Liver (tissue), 9 donors: ENCODE results near the gene SNN. TPM values are rescaled to one million over a fixed set of nuclear protein-coding genes. Genes with fewer than 3 reads are reported as not detected.

ENCODE experiments used
- DNase-seq: peaks from one replicate; pipeline ENCODE4 v3.0.0-alpha.2; 2017; ENCODE audit warnings: low spot score
- H3K27ac ChIP-seq, 2 donors: one replicate each; pipeline ENCODE4 v1.7.0; 2013; ENCODE audit warnings: inconsistent platforms in 2 of 2, low read length in 2 of 2, control low read depth in 1 of 2, low read depth in 1 of 2, mild to moderate bottlenecking in 1 of 2
- H3K27me3 ChIP-seq, 4 donors: one replicate each; pipeline versions ENCODE4 v1.6.1 to v1.7.0; 2013; ENCODE audit warnings: low read length in 3 of 4, inconsistent platforms in 1 of 4, mild to moderate bottlenecking in 1 of 4, moderate library complexity in 1 of 4; ENCODE audit not compliant: control insufficient read depth in 4 of 4, insufficient read depth in 4 of 4
- H3K36me3 ChIP-seq, 4 donors: one replicate each; pipeline versions ENCODE4 v1.6.1 to v1.7.0; 2013; ENCODE audit warnings: low read length in 3 of 4, mild to moderate bottlenecking in 3 of 4, low read depth in 1 of 4, moderate library complexity in 1 of 4; ENCODE audit not compliant: control insufficient read depth in 4 of 4, insufficient read depth in 3 of 4
- H3K4me1 ChIP-seq, 4 donors: one replicate each; pipeline versions ENCODE4 v1.6.1 to v1.7.0; 2013; ENCODE audit warnings: low read length in 3 of 4, mild to moderate bottlenecking in 3 of 4, moderate library complexity in 1 of 4; ENCODE audit not compliant: control insufficient read depth in 4 of 4, insufficient read depth in 4 of 4
- H3K4me3 ChIP-seq, 3 donors: one replicate each; pipeline versions ENCODE4 v1.6.1 to v1.7.0; 2013; ENCODE audit warnings: low read length in 3 of 3, control low read depth in 1 of 3, low read depth in 1 of 3, mild to moderate bottlenecking in 1 of 3
- H3K9ac ChIP-seq, 2 donors: one replicate each; pipeline ENCODE4 v1.7.0; 2013; ENCODE audit warnings: low read length in 2 of 2, mild to moderate bottlenecking in 2 of 2, moderate library complexity in 2 of 2, control low read depth in 1 of 2, low read depth in 1 of 2
- H3K9me3 ChIP-seq, 4 donors: one replicate each; pipeline versions ENCODE4 v1.6.1 to v1.7.0; 2013; ENCODE audit warnings: low read length in 3 of 4; ENCODE audit not compliant: control insufficient read depth in 4 of 4
- CTCF ChIP-seq: fragments of 150-350 bp; IDR thresholded peaks from 2 replicates; pipeline ENCODE4 v1.5.1; 2017; ENCODE audit warnings: improper control_type of control experiment, low read depth, low read length; ENCODE audit not compliant: missing input control
- EGR1 ChIP-seq, 2 donors: IDR thresholded peaks; 2 replicates each; pipeline ENCODE4 v1.6.1; 2016 to 2018; ENCODE audit warnings: antibody characterized with exemption in 2 of 2, low read depth in 2 of 2
- FOXA1 ChIP-seq: IDR thresholded peaks from 2 replicates; pipeline ENCODE4 v1.6.1; 2016; ENCODE audit warnings: antibody characterized with exemption
- FOXA2 ChIP-seq: IDR thresholded peaks from 2 replicates; pipeline ENCODE4 v1.6.1; 2016; ENCODE audit warnings: antibody characterized with exemption
- GABPA ChIP-seq, 2 donors: IDR thresholded peaks in 1 of 2; conservative IDR thresholded peaks in 1 of 2; 2 replicates each; pipeline ENCODE4 v1.6.1; 2016; ENCODE audit warnings: antibody characterized with exemption in 2 of 2, mild to moderate bottlenecking in 1 of 2, moderate library complexity in 1 of 2
- HNF4A ChIP-seq, 2 donors: conservative IDR thresholded peaks; 2 replicates each; pipeline ENCODE4 v1.6.1; 2016; ENCODE audit warnings: antibody characterized with exemption in 2 of 2, mild to moderate bottlenecking in 2 of 2
- HNF4G ChIP-seq: IDR thresholded peaks from 2 replicates; pipeline ENCODE4 v1.6.1; 2016; ENCODE audit warnings: antibody characterized with exemption
- JUND ChIP-seq, 2 donors: IDR thresholded peaks; 2 replicates each; pipeline ENCODE4 v1.6.1; 2016; ENCODE audit warnings: antibody characterized with exemption in 2 of 2
- RAD21 ChIP-seq, 2 donors: IDR thresholded peaks; 2 replicates each; pipeline ENCODE4 v1.6.1; 2016; ENCODE audit warnings: antibody characterized with exemption in 2 of 2, mild to moderate bottlenecking in 2 of 2
- REST ChIP-seq: IDR thresholded peaks from 2 replicates; pipeline ENCODE4 v1.6.1; 2016; ENCODE audit warnings: antibody characterized with exemption, mild to moderate bottlenecking
- RXRA ChIP-seq, 2 donors: IDR thresholded peaks; 2 replicates each; pipeline ENCODE4 v1.6.1; 2017 to 2018; ENCODE audit warnings: antibody characterized with exemption in 2 of 2, mild to moderate bottlenecking in 1 of 2
- SP1 ChIP-seq: IDR thresholded peaks from 2 replicates; pipeline ENCODE4 v1.6.1; 2018; ENCODE audit warnings: antibody characterized with exemption, mild to moderate bottlenecking
- polyA plus RNA-seq, 2 donors: library from polyadenylated mRNA; stranded (reverse) in 1 of 2; unstranded in 1 of 2; fragments of 200-250 nt in 1 of 2; fragments of >200 nt in 1 of 2; fragmentation: Nextera tagmentation in 1 of 2; extraction: Ambion mirVana in 1 of 2; gene quantifications; one replicate each; pipeline versions ENCODE4 v1.2.1 to v1.2.3, GENCODE V29; 2013 to 2015
- total RNA-seq, 2 donors: library from RNA; depleted of rRNA; stranded (reverse); fragments of >200 nt; gene quantifications; one replicate each; pipeline ENCODE4 v1.2.3, GENCODE V29; 2014
- TF ChIP-seq, protein P1 (sequence below): IDR thresholded peaks from 2 replicates; pipeline ENCODE4 v1.6.1; 2016; ENCODE audit warnings: antibody characterized with exemption
- TF ChIP-seq, protein P2 (sequence below): IDR thresholded peaks from 2 replicates; pipeline ENCODE4 v1.6.1; 2016; ENCODE audit warnings: antibody characterized with exemption
- TF ChIP-seq, protein P3 (sequence below): IDR thresholded peaks from 2 replicates; pipeline ENCODE4 v1.6.1; 2016; ENCODE audit warnings: antibody characterized with exemption
- donor health status: healthy.
- donor health status: healthy.
- donor health status: healthy.
- donor health status: healthy.
- donor health status: healthy.

The SNN gene
- total and polyA plus RNA-seq, 4 donors: 2.5 to 6.2 (median 5.3) TPM

DNA sequence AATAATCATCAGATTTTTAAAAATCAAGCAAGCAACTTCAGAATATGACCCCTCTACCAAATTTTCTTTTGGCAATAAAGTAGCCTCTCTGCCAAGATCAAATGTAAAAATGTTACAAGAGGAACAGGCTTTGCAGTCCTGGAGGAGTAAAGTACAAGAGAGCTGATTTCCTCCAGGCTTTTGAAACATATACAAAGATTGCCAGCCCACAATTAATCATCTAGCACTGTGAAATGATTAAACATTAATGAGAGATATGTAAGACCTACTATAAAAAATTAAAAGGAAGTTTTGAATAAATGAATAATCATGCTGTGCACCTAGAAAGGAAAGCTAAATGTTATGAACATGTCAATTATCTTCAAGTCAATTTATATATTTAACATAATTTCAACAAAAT is 48.1 kb downstream of the SNN start:
- Histone ChIP-seq H3K36me3 (peaks cover 16 to 32% (median 21%) of the 10 kb centered on the region in 4 donors), H3K4me3 (no peak overlapping the region)

More for the DNA sequence above, 48.1 kb downstream of the SNN start:
- H3K9ac ChIP-seq: no peak overlapping the region
- no peak for DNase-seq
- H3K4me1 ChIP-seq: peaks cover 0 to 13% (median 7%) of the 10 kb centered on the region in 4 donors
- no peaks in the 10 kb centered on the region for H3K9me3 ChIP-seq
- TF ChIP-seq HNF4A (conservative IDR thresholded peaks at IDR 0.05): no peak
- TF ChIP-seq EGR1 (IDR thresholded peaks at IDR 0.05; ENCODE audit: low read depth in 2 of 2): no peak
- no peak for TF ChIP-seq REST
- no peak for TF ChIP-seq HNF4G
- no peak for TF ChIP-seq SP1
- TF ChIP-seq RXRA (IDR thresholded peaks at IDR 0.05): no peak
- TF ChIP-seq, protein P1, sequence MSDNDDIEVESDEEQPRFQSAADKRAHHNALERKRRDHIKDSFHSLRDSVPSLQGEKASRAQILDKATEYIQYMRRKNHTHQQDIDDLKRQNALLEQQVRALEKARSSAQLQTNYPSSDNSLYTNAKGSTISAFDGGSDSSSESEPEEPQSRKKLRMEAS: no peak
- TF ChIP-seq CTCF: no peak
- TF ChIP-seq, protein P2, sequence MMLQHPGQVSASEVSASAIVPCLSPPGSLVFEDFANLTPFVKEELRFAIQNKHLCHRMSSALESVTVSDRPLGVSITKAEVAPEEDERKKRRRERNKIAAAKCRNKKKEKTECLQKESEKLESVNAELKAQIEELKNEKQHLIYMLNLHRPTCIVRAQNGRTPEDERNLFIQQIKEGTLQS: no peak
- TF ChIP-seq, protein P3, sequence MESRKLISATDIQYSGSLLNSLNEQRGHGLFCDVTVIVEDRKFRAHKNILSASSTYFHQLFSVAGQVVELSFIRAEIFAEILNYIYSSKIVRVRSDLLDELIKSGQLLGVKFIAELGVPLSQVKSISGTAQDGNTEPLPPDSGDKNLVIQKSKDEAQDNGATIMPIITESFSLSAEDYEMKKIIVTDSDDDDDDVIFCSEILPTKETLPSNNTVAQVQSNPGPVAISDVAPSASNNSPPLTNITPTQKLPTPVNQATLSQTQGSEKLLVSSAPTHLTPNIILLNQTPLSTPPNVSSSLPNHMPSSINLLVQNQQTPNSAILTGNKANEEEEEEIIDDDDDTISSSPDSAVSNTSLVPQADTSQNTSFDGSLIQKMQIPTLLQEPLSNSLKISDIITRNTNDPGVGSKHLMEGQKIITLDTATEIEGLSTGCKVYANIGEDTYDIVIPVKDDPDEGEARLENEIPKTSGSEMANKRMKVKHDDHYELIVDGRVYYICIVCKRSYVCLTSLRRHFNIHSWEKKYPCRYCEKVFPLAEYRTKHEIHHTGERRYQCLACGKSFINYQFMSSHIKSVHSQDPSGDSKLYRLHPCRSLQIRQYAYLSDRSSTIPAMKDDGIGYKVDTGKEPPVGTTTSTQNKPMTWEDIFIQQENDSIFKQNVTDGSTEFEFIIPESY: no peak
- TF ChIP-seq FOXA1: no peak
- no peak for TF ChIP-seq RAD21 (IDR thresholded peaks at IDR 0.05)
- TF ChIP-seq FOXA2: no peak
- TF ChIP-seq GABPA (IDR thresholded peaks at IDR 0.05 in 1 of 2, conservative IDR thresholded peaks at IDR 0.05 in 1 of 2): no peak
- TF ChIP-seq JUND (IDR thresholded peaks at IDR 0.05): no peak
- H3K27ac ChIP-seq: no peak overlapping the region
- no peaks in the 10 kb centered on the region for H3K27me3 ChIP-seq
